HG02938 (cell line): ENCODE data around the gene FOLH1.
"Not testable (repeated sequence)": the region's sequence is repeated elsewhere in the genome, so short reads cannot be mapped to it uniquely, and the experiment has no call there.

ENCODE experiments used
- ATAC-seq: cut with Tn5 transposase; IDR thresholded peaks from one replicate; pipeline ENCODE4 v1.9.1; 2021; ENCODE audit warnings: mild to moderate bottlenecking, moderate library complexity; ENCODE audit not compliant: unreplicated experiment

Gene FOLH1

DNA sequence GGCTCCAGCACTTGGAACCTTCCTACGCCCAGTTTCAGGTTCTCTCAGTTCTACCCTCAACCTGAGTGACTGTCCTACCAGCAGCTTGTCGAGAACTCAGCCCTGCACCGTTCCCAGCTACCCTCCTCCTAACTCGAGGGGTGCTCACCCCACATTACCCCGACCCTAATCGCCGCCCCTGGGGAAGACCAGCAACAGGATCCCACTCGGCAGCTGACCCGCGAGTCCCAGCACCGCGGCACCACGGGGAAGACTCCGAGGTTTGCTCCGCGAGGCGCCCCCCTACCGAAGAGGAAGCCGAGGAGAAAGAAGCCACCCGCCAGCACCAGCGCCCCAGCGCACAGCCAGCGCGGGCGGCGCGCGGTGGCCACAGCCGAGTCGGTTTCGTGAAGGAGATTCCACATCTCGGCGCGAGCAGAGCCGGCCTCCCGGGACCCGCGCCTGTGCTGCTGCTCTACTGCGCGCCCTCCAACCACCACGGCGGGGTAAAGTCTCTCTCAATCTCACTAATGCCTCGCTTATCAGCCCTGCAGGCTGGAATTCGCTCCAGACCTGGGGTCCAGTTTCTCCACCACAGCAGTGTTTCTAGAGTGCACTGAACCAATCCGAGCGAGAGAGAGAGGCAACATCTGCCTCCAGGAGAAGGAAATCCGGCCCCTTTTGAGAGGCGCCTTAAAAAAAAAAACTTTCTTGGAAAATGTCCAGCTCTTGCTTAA, at the start of gene FOLH1:
FOLH1 (minus strand) TSS at position 597 of the 716 bp plus-strand sequence; CDS start at position 404, 193 bp downstream.
- ATAC-seq: no peak

DNA sequence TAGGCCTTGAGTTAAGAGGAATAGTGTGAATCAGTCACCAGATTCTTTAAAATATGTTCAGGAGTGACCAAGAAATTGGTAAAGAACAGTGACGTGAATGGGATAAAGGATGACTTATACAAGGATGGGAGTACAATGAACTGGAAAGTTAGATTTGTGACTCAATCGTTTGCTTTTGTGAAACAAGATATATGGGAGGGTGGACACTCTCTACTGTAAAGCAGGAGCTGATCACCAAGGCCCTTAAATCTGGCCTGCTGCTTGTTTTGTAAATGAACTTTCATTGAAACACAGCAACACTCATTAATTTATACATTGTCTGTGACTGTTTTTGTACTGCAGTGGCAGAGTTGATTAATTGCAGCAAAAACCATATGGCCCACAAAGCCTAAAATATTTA, 46.7 kb upstream of the FOLH1 start:
- not testable (repeated sequence) for ATAC-seq

DNA sequence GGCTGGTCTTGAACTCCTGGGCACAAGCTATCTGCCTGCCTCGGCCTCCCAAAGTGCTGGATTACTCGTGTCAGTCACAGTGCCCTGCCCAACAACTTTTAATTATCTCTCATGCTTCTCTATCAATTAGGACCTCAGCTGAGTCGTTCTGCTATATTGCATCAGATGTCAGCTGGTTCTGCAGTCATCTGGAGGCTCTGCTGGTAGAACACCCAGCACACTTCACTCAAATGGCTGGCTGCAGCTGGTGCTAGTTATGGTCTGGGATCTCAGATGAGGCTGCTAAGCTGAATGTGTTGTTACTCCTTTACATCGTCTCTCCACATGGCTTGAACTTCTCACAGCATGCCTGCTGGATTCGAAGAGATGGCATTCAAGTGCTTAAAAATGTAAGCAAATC, 42.8 kb upstream of the FOLH1 start:
- ATAC-seq: not testable (repeated sequence)

DNA sequence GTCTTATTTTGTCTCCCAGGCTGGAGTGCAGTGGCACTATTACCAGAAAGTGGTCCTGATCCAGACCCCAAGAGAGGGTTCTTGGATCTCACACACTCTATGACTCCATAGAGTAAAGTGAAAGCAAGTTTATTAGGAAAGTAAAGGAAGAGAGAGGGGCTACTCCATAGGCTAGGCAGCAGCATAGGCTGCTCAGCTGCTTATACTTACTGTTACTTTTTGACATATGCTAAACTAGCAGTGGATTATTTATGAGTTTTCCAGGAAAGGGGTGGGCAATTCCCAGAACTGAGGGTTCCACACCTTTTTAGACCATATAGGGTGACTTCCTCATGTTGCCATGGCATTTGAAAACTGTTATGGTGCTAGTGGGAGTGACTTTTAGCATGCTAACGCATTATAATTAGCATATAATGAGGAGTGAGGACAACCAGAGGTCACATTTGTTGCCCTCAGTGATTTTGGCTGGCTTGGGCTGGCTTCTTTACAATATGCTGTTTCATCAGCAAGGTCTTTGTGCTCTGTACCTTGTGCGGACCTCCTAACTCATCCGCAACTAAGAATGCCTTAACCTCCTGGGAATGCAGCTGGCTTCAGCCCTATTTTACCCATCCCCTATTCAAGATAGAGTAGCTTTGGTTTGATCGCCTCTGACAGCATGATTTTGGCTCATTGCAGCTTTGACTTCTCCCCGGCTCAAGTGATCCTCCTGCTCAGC, 42.2 kb upstream of the FOLH1 start:
- ATAC-seq: not testable (repeated sequence)

DNA sequence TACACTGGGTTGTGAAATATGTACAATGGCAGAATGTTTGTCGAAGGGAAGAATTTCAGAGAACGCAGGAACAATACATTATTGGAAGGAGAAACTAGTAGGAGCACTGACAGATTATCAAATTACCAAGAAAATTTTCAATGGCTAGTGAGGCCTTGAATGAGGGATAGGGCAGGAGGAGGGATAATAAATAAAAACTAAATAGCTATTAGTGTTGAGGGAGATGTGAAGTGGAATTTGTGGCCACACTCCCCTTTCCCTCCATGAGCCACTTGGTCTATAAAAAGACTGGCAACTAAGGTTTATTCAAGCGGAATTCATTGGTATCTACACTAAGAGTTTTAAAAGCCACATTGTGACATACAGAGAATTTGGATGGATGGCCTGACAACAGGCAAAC, 41.0 kb upstream of the FOLH1 start:
- ATAC-seq: not testable (repeated sequence)

DNA sequence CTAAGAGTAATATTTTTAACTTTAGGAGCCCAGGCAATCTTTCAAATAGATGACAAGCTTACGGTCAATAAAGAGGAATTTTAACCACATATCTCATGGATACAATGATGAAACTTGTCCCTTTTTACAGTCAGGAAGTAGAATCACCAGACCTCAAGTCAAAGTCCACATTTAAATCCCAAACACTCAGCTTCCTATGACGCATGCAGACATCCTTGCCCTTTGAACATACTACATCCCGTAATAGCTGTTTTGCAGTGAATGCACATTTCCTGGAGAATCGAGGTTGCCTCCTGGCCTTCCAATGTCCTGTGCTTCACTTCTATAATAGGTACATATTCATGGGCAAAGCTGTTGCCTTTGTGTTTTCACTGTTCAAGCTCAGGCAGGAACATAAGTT, 25.3 kb upstream of the FOLH1 start:
- not testable (repeated sequence) for ATAC-seq

DNA sequence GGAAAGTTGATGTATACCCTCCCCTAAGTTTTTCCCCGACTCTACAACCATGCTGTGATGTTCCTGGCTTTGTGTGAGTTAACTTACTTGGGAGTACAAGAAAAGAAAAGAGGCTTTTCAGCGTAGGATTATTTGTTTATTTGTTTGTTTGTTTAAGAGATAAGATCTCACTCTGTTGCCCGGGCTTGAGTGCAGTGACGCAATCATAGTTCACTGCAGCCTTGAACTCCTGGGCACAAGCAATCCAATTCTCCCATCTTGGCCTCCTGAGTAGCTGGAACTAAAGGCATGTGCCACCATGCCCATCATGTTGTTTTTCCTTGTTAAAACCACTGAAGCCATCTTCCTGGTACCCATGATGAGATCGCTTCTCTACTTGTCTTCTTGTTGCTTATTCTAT, 24.6 kb upstream of the FOLH1 start:
- ATAC-seq: not testable (repeated sequence)

DNA sequence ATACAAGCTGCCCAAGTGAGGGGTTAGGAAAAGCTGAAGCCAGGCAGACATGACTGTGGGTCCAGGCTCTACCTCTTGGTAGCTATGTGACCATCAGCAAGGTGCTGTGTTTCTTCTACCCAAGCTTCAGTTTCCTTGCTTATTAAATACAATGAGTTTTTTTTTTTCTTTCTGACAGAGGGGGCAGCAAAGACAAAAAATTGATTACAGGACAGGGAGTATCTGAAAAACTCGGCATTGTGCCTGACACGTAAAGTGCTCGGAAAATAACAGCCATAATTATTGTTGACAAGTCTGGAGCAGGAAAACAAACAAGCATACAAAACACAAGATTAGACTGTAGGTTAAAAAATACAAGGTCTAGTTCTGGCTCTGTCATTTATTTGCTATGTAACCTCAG, 23.3 kb upstream of the FOLH1 start:
- not testable (repeated sequence) for ATAC-seq

DNA sequence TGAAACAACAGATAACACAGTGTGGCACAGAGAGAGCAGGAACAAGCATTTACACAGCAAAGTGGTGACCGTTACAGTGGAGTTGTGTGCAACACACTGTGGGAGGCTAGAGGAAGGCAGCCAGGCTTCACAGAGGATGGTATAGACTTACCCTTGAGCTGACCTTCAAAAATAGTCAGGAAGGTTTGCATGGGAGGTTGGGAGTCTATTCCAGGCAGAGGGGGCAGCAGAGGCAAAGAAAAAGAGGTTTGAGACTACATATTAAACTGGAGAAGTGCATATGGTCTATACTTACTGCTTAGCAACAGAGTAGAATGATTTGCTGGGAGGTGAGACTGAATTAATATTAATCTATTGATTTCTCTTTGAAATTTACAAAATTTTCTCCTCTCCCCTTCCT, 22.1 kb upstream of the FOLH1 start:
- not testable (repeated sequence) for ATAC-seq

DNA sequence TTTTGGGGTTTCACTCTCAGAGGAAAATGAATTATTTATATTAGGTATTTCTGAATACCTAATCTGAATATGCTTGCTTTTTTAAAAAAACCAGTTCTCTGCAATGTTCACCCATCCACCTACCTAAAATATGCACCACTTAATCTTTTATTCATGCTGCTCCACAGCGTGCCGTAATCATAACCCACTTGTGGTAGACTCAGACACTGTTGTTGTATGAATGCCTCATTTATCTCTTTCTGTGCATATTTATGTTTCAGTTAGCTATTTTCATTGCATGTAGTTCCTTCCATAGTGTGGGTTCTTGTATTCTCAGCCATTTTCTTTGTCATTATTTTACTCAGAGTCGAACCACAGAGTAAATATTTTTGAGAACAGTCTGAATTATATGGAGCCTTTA, 21.6 kb upstream of the FOLH1 start:
- not testable (repeated sequence) for ATAC-seq

DNA sequence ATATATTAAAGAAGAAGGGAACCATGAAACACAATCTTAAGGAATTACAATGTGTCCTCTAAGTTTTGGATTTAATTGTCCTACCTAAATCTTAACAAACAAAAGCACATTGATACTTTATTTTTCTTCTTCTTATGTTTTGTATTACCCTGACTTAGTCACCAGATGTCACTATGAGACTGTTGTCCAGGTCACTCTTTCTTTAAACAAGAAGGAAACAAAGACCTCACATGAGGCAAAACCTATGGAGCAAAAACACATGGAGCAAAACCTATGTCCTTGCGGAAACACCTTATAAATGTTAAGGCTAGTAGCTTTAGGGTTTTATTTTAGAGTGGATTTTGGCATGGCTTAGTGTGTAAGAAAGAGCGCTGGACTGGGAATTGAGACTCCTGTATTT, 20.7 kb upstream of the FOLH1 start:
- not testable (repeated sequence) for ATAC-seq

DNA sequence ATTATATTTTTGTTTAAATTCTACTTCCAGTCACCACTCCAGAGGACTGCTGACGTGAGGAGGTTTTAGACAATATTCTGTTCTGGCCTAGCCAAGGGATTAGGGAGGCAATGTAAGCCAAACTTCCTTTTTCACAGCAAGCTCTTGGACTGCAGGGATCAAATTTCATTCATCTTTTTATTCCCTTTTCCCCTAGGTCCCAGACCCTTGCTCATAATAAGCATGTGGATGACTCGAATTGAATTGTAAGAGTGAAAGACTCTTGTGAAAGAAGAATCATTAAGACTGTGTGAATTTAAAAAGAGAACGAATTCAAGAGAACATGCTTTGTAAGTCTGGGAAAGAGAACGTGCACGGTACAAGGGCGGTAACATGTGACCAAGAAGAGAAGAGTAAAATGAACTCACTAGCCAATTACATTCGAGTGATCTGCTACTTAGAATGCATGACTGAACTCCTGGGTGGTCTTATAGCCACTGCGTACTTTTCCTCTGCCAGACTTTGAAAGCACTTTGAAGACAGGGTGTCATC, 16.9 kb upstream of the FOLH1 start:
- ATAC-seq: not testable (repeated sequence)

DNA sequence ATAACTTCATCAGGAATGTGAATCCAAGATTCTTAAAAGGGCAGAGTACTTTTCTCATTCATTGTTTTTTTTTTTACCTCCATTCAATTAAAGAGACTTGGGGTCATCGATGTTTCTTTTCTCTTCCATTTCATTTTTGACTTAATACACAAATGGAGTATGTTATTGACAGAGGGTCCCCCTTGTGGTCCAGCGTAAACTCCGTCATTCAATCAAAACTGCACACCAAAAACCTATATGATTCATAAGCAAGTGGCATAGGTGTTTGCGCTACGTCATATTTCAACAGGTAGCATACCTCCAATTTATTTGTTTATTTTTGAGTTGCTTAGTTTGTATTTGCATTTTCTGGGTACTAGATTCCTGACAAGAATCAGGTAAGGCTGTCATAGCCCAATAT, 12.7 kb upstream of the FOLH1 start:
- ATAC-seq: no peak

DNA sequence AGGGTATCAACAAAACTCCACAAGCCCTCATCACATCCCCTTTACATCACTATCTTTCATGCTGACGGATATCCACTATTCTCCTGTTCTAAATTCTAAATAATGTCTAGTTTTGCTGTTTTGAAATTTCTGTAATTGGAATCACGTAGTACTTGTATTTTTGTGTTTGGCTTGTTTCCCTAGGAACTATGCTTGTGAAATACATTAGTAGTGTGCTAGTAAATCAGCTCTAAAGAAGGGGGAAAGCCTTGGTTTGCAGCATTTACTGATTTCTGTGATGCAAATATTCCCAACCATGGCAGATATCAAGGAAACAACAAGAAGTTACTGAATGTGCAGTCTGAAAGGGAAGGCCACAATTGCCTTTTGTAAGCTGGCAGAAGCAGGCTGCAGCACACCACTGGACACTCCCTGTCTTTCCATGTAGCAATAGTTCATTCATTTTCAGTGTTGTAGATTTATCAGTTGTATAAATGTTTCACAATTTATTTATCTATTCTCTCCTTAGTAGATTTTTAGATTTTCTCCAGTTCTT, 4.7 kb upstream of the FOLH1 start:
- ATAC-seq: no peak

DNA sequence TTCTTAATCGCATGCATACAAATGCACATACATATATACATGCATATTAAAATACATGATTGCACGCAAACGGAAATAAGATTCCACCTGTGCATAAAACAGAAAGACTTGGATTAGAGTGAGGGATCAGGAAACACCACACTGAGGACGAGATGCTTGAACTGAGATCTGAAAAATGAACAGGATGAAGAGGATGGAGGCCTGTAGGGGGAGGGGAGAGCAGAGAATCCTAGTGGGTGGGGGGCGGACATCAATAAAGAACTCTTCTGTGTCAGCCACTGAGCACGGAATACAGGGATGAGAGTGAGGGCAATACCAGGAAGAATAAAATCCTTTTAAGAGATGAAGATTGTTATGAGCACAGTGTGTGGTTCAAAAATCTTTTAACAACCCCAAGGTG, 1.4 kb downstream of the FOLH1 start:
- ATAC-seq: not testable (repeated sequence)

DNA sequence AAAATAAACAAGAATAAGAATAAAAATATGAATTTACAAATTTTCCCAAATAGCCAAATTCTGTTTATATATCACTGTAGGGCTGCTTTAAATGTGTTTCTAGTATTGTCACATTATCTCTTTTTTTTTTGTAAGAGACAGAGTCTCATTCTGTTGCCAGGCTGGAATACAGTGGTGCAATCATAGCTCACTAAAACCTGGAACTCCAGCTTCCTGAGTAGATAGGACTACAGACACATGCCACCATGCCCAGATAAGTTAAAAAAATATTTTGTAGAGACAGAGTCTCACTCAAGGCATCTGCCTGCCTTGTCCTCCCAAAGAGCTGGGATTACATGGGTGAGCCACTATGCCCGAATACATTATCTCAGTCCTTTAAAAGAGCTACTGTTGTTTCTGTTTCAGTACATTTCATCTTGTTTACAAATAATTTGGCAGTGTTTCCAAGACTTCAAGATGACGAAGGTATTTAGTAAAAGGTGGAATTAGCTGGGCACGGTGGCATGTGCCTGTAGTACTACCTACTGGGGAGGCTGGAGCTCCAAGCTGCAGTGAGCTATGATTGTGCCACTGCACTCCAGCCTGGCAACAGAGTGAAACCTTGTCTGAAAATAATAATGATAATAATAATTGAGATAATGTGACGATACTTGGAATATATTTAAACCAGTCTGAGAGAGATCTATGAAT, 6.0 kb downstream of the FOLH1 start:
- no peak for ATAC-seq

DNA sequence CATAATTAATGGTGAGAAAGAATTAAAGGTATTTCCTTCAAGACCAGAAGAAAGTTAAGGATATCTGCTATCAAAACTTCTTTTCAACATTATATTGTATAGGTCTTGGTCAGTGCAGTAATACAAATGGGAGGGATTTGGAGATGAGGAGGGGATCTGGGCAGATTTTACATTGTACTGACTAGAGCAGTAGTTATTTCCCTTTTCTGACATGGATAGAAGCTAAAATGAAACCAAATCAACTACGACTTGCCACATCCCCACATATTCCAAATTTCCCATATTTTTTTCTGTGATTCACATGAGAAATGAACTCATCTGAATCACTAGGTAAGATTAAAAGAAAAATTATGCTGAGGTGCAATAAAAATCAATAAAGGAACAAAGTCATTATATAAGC, 11.6 kb downstream of the FOLH1 start:
- not testable (repeated sequence) for ATAC-seq

DNA sequence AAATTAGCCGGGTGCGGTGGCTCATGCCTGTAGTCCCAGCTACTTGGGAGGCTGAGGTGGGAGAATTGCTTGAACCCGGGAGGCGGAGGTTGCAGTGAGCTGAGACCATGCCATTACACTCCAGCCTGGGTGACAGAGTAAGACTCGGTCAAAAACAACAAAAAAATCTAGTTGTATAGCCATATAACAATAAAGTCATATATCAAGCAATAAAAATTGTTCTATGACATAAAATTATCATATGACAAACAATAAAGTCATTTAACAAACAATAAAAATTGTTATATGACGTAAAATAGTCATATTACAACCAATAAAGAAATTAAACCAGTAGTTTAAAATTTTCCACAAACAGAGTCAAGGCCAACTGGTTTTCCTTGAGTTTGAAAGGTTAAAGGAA, 12.4 kb downstream of the FOLH1 start:
- ATAC-seq: not testable (repeated sequence)

DNA sequence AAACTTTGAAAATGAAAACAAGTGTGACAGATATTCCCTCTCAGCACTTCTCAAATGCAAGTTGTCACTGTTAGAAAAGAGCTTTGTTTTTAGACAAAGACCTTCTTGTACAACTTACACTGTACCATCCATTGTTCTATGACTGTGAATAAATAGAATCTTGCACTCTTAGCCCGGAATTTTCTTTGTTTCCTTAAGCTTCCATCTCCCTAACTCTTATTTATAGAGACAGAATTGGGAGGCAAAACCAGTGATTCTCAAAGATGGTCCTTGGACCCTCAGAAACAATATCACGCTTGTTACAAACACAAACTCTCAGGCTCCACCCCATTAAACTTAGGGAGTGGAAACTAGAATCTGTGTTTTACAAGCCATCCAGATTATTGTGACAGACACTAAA, 18.1 kb downstream of the FOLH1 start:
- not testable (repeated sequence) for ATAC-seq

DNA sequence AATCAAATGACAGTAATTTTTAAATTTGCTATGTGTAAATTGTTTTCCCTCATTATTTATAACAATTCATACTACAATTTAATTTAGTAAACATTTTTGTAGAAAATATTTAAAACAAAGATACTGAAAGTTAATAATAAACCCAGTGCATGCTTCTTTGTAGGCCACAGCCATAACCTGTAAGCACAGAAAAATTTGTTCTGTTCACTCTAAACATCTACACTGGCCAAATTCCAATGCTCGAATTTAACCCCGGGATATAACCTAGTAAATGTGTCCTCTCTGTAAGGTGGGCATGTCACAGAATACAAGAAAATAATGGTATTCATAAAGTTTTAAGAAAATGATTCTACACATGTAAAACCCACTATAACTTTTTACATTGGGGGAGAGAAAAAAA, 22.2 kb downstream of the FOLH1 start:
- ATAC-seq: not testable (repeated sequence)

DNA sequence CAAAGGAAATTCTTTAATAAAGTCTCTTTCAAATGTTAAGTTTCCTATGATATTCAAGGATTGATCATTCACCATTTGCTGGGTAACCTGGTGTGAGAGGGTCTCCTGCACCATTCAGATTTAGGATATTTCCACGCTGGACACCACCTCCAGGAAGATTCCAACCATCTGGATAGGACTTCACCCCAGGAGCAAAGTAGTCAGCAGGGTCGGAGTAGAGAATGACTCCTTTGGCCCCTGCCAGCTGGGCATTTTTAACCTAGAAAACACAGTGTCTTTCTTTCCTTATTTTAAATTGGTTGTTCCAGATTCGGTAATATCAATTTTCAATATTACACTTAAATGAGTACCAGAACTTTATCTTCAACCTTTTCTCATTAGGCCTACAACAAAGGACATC, 22.8 kb downstream of the FOLH1 start:
- not testable (repeated sequence) for ATAC-seq
